ENCODE results near the gene VPS52.

Gene VPS52

GRCh38 chr6:33314943-33315792 is 43.5 kb upstream of the VPS52 start:
- Histone ChIP-seq H3K4me1 (ENCODE audit: control insufficient read depth in 1 of 2, insufficient read depth in 2 of 2, low read length in 2 of 2) (peaks cover 12 to 50% of the 10 kb centered on the region in 2 donors), H3K36me3 (ENCODE audit: control insufficient read depth in 1 of 2, insufficient read depth in 2 of 2, low read length in 2 of 2) (peaks cover 11 to 19% of the 10 kb centered on the region in 2 donors), H3K27me3 (ENCODE audit: low read depth, low read length) (no peaks in the 10 kb centered on the region), H3K4me3 (ENCODE audit: low read depth in 1 of 2, low read length in 2 of 2) (peak overlapping the region; percentile 92 to 95), H3K27ac (ENCODE audit: low read length) (peak overlapping the region; percentile 96), H3K9me3 (ENCODE audit: control insufficient read depth in 1 of 2, low read length in 2 of 2) (no peaks in the 10 kb centered on the region)

- no peaks in the 10 kb centered on the region for H3K9me3 ChIP-seq (ENCODE audit: control insufficient read depth in 1 of 2, low read length in 2 of 2)
- H3K4me1 ChIP-seq (ENCODE audit: control insufficient read depth in 1 of 2, insufficient read depth in 2 of 2, low read length in 2 of 2): peaks cover 12 to 47% of the 10 kb centered on the region in 2 donors
- H3K27ac ChIP-seq (ENCODE audit: low read length): peak overlapping the region; percentile 96
- H3K36me3 ChIP-seq (ENCODE audit: control insufficient read depth in 1 of 2, insufficient read depth in 2 of 2, low read length in 2 of 2): peaks cover 5 to 13% of the 10 kb centered on the region in 2 donors
- H3K4me3 ChIP-seq (ENCODE audit: low read depth in 1 of 2, low read length in 2 of 2): peak overlapping the region; percentile 92 to 95
- H3K27me3 ChIP-seq (ENCODE audit: low read depth, low read length): no peaks in the 10 kb centered on the region
Observed at GRCh38 chr6:33314515-33314942, 42.9 kb upstream of the VPS52 start.

GRCh38 chr6:33313709-33314514 is 42.2 kb upstream of the VPS52 start, which contains the start of gene TAPBP:
TSS of gene TAPBP (minus strand) at chr6:33314078. CDS start at chr6:33314041, 37 bp downstream.
- H3K36me3 ChIP-seq (ENCODE audit: control insufficient read depth in 1 of 2, insufficient read depth in 2 of 2, low read length in 2 of 2): peaks cover 0 to 6% of the 10 kb centered on the region in 2 donors
- H3K27ac ChIP-seq (ENCODE audit: low read length): peak within 1 kb of the TSS; percentile 96
- H3K4me3 ChIP-seq (ENCODE audit: low read depth in 1 of 2, low read length in 2 of 2): peak within 1 kb of the TSS; percentile 92 to 95
- peaks cover 11 to 46% of the 10 kb centered on the region in 2 donors for H3K4me1 ChIP-seq (ENCODE audit: control insufficient read depth in 1 of 2, insufficient read depth in 2 of 2, low read length in 2 of 2)
- H3K27me3 ChIP-seq (ENCODE audit: low read depth, low read length): no peaks in the 10 kb centered on the region
- no peaks in the 10 kb centered on the region for H3K9me3 ChIP-seq (ENCODE audit: control insufficient read depth in 1 of 2, low read length in 2 of 2)

- Histone ChIP-seq H3K9me3 (ENCODE audit: control insufficient read depth in 1 of 2, low read length in 2 of 2) (no peaks in the 10 kb centered on the region), H3K4me3 (ENCODE audit: low read depth in 1 of 2, low read length in 2 of 2) (peak overlapping the region; percentile 92 to 95), H3K27ac (ENCODE audit: low read length) (peak overlapping the region; percentile 96), H3K27me3 (ENCODE audit: low read depth, low read length) (no peaks in the 10 kb centered on the region), H3K36me3 (ENCODE audit: control insufficient read depth in 1 of 2, insufficient read depth in 2 of 2, low read length in 2 of 2) (no peaks in the 10 kb centered on the region), H3K4me1 (ENCODE audit: control insufficient read depth in 1 of 2, insufficient read depth in 2 of 2, low read length in 2 of 2) (peaks cover 5 to 39% of the 10 kb centered on the region in 2 donors)
Observed at GRCh38 chr6:33313105-33313708, 41.5 kb upstream of the VPS52 start.

- H3K4me1 ChIP-seq (ENCODE audit: control insufficient read depth in 1 of 2, insufficient read depth in 2 of 2, low read length in 2 of 2): peaks cover 5 to 37% of the 10 kb centered on the region in 2 donors
- H3K36me3 ChIP-seq (ENCODE audit: control insufficient read depth in 1 of 2, insufficient read depth in 2 of 2, low read length in 2 of 2): no peaks in the 10 kb centered on the region
- H3K27ac ChIP-seq (ENCODE audit: low read length): peak overlapping the region; percentile 96
Observed at GRCh38 chr6:33312361-33313104, 40.9 kb upstream of the VPS52 start.

GRCh38 chr6:33306356-33306755 is 34.7 kb upstream of the VPS52 start:
- no peak overlapping the region for H3K4me3 ChIP-seq (ENCODE audit: low read depth in 1 of 2, low read length in 2 of 2)
- no peaks in the 10 kb centered on the region for H3K9me3 ChIP-seq (ENCODE audit: control insufficient read depth in 1 of 2, low read length in 2 of 2)
- no peaks in the 10 kb centered on the region for H3K27me3 ChIP-seq (ENCODE audit: low read depth, low read length)
- H3K27ac ChIP-seq (ENCODE audit: low read length): no peak overlapping the region
- peaks cover 0 to 8% of the 10 kb centered on the region in 2 donors for H3K4me1 ChIP-seq (ENCODE audit: control insufficient read depth in 1 of 2, insufficient read depth in 2 of 2, low read length in 2 of 2)
- peaks cover 12 to 29% of the 10 kb centered on the region in 2 donors for H3K36me3 ChIP-seq (ENCODE audit: control insufficient read depth in 1 of 2, insufficient read depth in 2 of 2, low read length in 2 of 2)

More at GRCh38 chr6:33312361-33313104, 40.9 kb upstream of the VPS52 start:
- H3K27me3 ChIP-seq (ENCODE audit: low read depth, low read length): no peaks in the 10 kb centered on the region
- H3K4me3 ChIP-seq (ENCODE audit: low read depth in 1 of 2, low read length in 2 of 2): peak overlapping the region; percentile 92 to 95
- H3K9me3 ChIP-seq (ENCODE audit: control insufficient read depth in 1 of 2, low read length in 2 of 2): no peaks in the 10 kb centered on the region

GRCh38 chr6:33305052-33305451 is 33.4 kb upstream of the VPS52 start:
- H3K9me3 ChIP-seq (ENCODE audit: control insufficient read depth in 1 of 2, low read length in 2 of 2): no peaks in the 10 kb centered on the region
- peaks cover 0 to 11% of the 10 kb centered on the region in 2 donors for H3K4me1 ChIP-seq (ENCODE audit: control insufficient read depth in 1 of 2, insufficient read depth in 2 of 2, low read length in 2 of 2)
- H3K4me3 ChIP-seq (ENCODE audit: low read depth in 1 of 2, low read length in 2 of 2): no peak overlapping the region
- peaks cover 12 to 29% of the 10 kb centered on the region in 2 donors for H3K36me3 ChIP-seq (ENCODE audit: control insufficient read depth in 1 of 2, insufficient read depth in 2 of 2, low read length in 2 of 2)
- H3K27me3 ChIP-seq (ENCODE audit: low read depth, low read length): no peaks in the 10 kb centered on the region
- no peak overlapping the region for H3K27ac ChIP-seq (ENCODE audit: low read length)

- H3K27ac ChIP-seq (ENCODE audit: low read length): no peak overlapping the region
- no peaks in the 10 kb centered on the region for H3K9me3 ChIP-seq (ENCODE audit: control insufficient read depth in 1 of 2, low read length in 2 of 2)
- H3K27me3 ChIP-seq (ENCODE audit: low read depth, low read length): no peaks in the 10 kb centered on the region
- H3K4me3 ChIP-seq (ENCODE audit: low read depth in 1 of 2, low read length in 2 of 2): no peak overlapping the region
- peaks cover 0 to 15% of the 10 kb centered on the region in 2 donors for H3K4me1 ChIP-seq (ENCODE audit: control insufficient read depth in 1 of 2, insufficient read depth in 2 of 2, low read length in 2 of 2)
- peaks cover 12 to 29% of the 10 kb centered on the region in 2 donors for H3K36me3 ChIP-seq (ENCODE audit: control insufficient read depth in 1 of 2, insufficient read depth in 2 of 2, low read length in 2 of 2)
Observed at GRCh38 chr6:33304216-33304615, 32.5 kb upstream of the VPS52 start.

- H3K4me1 ChIP-seq (ENCODE audit: control insufficient read depth in 1 of 2, insufficient read depth in 2 of 2, low read length in 2 of 2): peaks cover 0 to 23% of the 10 kb centered on the region in 2 donors
- H3K27ac ChIP-seq (ENCODE audit: low read length): no peak overlapping the region
- H3K27me3 ChIP-seq (ENCODE audit: low read depth, low read length): no peaks in the 10 kb centered on the region
- H3K9me3 ChIP-seq (ENCODE audit: control insufficient read depth in 1 of 2, low read length in 2 of 2): no peaks in the 10 kb centered on the region
- H3K4me3 ChIP-seq (ENCODE audit: low read depth in 1 of 2, low read length in 2 of 2): no peak overlapping the region
- peaks cover 12 to 29% of the 10 kb centered on the region in 2 donors for H3K36me3 ChIP-seq (ENCODE audit: control insufficient read depth in 1 of 2, insufficient read depth in 2 of 2, low read length in 2 of 2)
Observed at GRCh38 chr6:33301877-33302276, 30.2 kb upstream of the VPS52 start.

- Histone ChIP-seq H3K36me3 (ENCODE audit: control insufficient read depth in 1 of 2, insufficient read depth in 2 of 2, low read length in 2 of 2) (peaks cover 12 to 28% of the 10 kb centered on the region in 2 donors), H3K4me1 (ENCODE audit: control insufficient read depth in 1 of 2, insufficient read depth in 2 of 2, low read length in 2 of 2) (peaks cover 0 to 18% of the 10 kb centered on the region in 2 donors), H3K9me3 (ENCODE audit: control insufficient read depth in 1 of 2, low read length in 2 of 2) (no peaks in the 10 kb centered on the region), H3K27ac (ENCODE audit: low read length) (peak overlapping the region; percentile 98), H3K4me3 (ENCODE audit: low read depth in 1 of 2, low read length in 2 of 2) (peak overlapping the region; percentile 70 to 96), H3K27me3 (ENCODE audit: low read depth, low read length) (no peaks in the 10 kb centered on the region)
Observed at GRCh38 chr6:33299237-33299944, 27.7 kb upstream of the VPS52 start.

Data from muscle layer of duodenum (tissue), 2 donors.